DND-41 (cell line): Measurements from ENCODE around the gene TBX6.

Experiments
- EZH2 ChIP-seq: IDR thresholded peaks from 3 replicates; pipeline ENCODE4 v1.6.1; 2012; ENCODE audit warnings: borderline replicate concordance, low read depth, mild to moderate bottlenecking, moderate library complexity, low read length, inconsistent platforms; ENCODE audit not compliant: severe bottlenecking
- TF ChIP-seq, protein P1 (sequence below): IDR thresholded peaks from 2 replicates; pipeline ENCODE4 v1.5.1; 2012; ENCODE audit warnings: borderline replicate concordance, low read length, moderate library complexity, mild to moderate bottlenecking; ENCODE audit not compliant: poor library complexity, severe bottlenecking; ENCODE audit errors: extremely low read depth

- TF ChIP-seq, protein P1, sequence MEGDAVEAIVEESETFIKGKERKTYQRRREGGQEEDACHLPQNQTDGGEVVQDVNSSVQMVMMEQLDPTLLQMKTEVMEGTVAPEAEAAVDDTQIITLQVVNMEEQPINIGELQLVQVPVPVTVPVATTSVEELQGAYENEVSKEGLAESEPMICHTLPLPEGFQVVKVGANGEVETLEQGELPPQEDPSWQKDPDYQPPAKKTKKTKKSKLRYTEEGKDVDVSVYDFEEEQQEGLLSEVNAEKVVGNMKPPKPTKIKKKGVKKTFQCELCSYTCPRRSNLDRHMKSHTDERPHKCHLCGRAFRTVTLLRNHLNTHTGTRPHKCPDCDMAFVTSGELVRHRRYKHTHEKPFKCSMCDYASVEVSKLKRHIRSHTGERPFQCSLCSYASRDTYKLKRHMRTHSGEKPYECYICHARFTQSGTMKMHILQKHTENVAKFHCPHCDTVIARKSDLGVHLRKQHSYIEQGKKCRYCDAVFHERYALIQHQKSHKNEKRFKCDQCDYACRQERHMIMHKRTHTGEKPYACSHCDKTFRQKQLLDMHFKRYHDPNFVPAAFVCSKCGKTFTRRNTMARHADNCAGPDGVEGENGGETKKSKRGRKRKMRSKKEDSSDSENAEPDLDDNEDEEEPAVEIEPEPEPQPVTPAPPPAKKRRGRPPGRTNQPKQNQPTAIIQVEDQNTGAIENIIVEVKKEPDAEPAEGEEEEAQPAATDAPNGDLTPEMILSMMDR: no peak
- no peak for TF ChIP-seq EZH2
Observed at GRCh38 chr16:30127993-30128392, 36.3 kb upstream of the TBX6 start.
